ENCODE data around the gene NABP2. TPM values are rescaled to one million over a fixed set of nuclear protein-coding genes. Genes with fewer than 3 reads are reported as not detected.

The NABP2 gene
- total RNA-seq, 1 experiment from 2014 or later: 42.7 TPM

- TF ChIP-seq, protein P1, sequence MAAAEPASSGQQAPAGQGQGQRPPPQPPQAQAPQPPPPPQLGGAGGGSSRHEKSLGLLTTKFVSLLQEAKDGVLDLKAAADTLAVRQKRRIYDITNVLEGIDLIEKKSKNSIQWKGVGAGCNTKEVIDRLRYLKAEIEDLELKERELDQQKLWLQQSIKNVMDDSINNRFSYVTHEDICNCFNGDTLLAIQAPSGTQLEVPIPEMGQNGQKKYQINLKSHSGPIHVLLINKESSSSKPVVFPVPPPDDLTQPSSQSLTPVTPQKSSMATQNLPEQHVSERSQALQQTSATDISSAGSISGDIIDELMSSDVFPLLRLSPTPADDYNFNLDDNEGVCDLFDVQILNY (CRISPR knock-in tag; IDR thresholded peaks at IDR 0.05): 0 out of 2 replicates have a peak, but pooled peaks have one; percentile 43
- no peak for TF ChIP-seq TP53 (CRISPR knock-in tag; IDR thresholded peaks at IDR 0.05)
Measured at GRCh38 chr12:56189099-56189917, 34.8 kb upstream of the NABP2 start, which contains the start of gene SMARCC2 (continued).

DNA sequence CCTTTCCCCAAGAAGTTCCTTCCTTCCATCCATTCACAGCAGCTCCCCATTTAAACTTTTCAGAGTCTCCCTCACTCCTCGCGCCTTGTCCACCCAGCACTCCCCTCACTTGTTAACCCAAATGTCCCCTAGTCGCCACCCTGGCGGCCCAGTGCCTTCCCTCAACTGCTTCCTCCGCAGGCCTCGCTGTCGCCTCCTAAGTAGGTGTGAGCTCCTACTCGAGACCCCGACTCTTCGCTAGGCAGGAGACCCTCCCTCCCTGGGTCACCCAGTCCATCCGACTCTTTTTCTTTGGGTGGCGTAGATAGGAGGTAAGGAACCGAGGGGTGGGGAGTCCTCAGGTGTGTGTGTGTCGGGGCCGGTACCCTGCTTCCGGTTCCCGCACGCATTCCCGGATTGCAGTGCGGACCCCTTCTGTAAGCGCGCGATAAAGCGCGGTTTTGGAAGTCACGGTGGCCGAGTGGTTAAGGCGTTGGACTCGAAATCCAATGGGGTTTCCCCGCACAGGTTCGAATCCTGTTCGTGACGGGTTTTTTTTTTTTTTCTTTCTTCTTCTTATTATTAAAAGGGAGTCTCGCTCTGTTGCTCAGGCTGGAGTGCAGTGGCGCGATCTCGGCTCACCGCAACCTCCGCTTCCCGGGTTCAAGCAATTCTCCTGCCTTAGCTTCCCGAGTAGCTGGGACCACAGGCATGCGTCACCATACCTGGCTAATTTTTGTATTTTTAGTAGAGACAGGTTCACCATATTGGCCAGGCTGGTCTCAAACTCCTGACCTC lies 34.0 kb upstream of the NABP2 start:
- ChIA-PET CTCF (interaction anchor here (0.7 to 5.2 kb wide), 57 partner anchors 9 to 453 kb away, joined by 3 to 95 read pairs (median 5); partner anchors contain the start of genes ANKRD52, CNPY2, COQ10A and ERBB3), POLR2A (interaction anchor here (0.6 to 3.3 kb wide), 21 partner anchors 9 to 921 kb away, joined by 3 to 30 read pairs (median 4); partner anchors contain the start of genes ANKRD52, CNPY2, COQ10A and ERBB3)
- H3K27me3 Mint-ChIP-seq (ENCODE audit: low read depth): peaks cover 3% of the 10 kb centered on the region; the same call in 1 of the 2 replicates
- peak; percentile 54 for ATAC-seq
- H3K4me3 Mint-ChIP-seq: peak overlapping the region; percentile 99
- H3K4me1 Mint-ChIP-seq: peaks cover 30% of the 10 kb centered on the region
- no peaks in the 10 kb centered on the region for H3K9me3 Mint-ChIP-seq
- H3K36me3 Mint-ChIP-seq: peaks cover 19% of the 10 kb centered on the region
- H3K27ac Mint-ChIP-seq: peak overlapping the region; percentile 96
- DNase-seq (ENCODE audit: low spot score): peak; percentile 96
- TF ChIP-seq NR1H2 (CRISPR knock-in tag; IDR thresholded peaks at IDR 0.05) (0 out of 2 replicates have a peak, but pooled peaks have one; percentile 27), ETV6 (CRISPR knock-in tag; IDR thresholded peaks at IDR 0.05) (no peak), ZNF121 (CRISPR knock-in tag; IDR thresholded peaks at IDR 0.05) (peak; percentile 87), CREM (CRISPR knock-in tag; IDR thresholded peaks at IDR 0.05) (peak; percentile 62; the same call in 1 of the 2 replicates), GABPB1 (CRISPR knock-in tag; IDR thresholded peaks at IDR 0.05) (0 out of 2 replicates have a peak, but pooled peaks have one; percentile 66), HMGXB4 (CRISPR knock-in tag; IDR thresholded peaks at IDR 0.05) (peak; percentile 72), FOXP4 (CRISPR knock-in tag; IDR thresholded peaks at IDR 0.05) (peak; percentile 69; the same call in 1 of the 2 replicates), MAX (CRISPR knock-in tag; IDR thresholded peaks at IDR 0.05) (peak; percentile 33; the same call in 1 of the 2 replicates), RELA (CRISPR knock-in tag; IDR thresholded peaks at IDR 0.05; ENCODE audit: borderline replicate concordance) (no peak), FOXP1 (CRISPR knock-in tag; IDR thresholded peaks at IDR 0.05; ENCODE audit: borderline replicate concordance) (peak; percentile 36; the same call in 1 of the 2 replicates), SP1 (CRISPR knock-in tag; conservative IDR thresholded peaks at IDR 0.05) (peak; percentile 37; the same call in 1 of the 2 replicates), ATF3 (CRISPR knock-in tag; conservative IDR thresholded peaks at IDR 0.05) (no peak), FOXK1 (CRISPR knock-in tag; IDR thresholded peaks at IDR 0.05) (0 out of 2 replicates have a peak, but pooled peaks have one; percentile 36), MYBL2 (CRISPR knock-in tag; IDR thresholded peaks at IDR 0.05) (no peak), ATF1 (CRISPR knock-in tag; IDR thresholded peaks at IDR 0.05) (0 out of 2 replicates have a peak, but pooled peaks have one; percentile 37), ATF6 (CRISPR knock-in tag; IDR thresholded peaks at IDR 0.05) (no peak)
- TF ChIP-seq, protein P2, sequence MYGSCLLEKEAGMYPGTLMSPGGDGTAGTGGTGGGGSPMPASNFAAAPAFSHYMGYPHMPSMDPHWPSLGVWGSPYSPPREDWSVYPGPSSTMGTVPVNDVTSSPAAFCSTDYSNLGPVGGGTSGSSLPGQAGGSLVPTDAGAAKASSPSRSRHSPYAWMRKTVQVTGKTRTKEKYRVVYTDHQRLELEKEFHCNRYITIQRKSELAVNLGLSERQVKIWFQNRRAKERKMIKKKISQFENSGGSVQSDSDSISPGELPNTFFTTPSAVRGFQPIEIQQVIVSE (CRISPR knock-in tag; IDR thresholded peaks at IDR 0.05; ENCODE audit: borderline replicate concordance): no peak
- TF ChIP-seq, protein P3, sequence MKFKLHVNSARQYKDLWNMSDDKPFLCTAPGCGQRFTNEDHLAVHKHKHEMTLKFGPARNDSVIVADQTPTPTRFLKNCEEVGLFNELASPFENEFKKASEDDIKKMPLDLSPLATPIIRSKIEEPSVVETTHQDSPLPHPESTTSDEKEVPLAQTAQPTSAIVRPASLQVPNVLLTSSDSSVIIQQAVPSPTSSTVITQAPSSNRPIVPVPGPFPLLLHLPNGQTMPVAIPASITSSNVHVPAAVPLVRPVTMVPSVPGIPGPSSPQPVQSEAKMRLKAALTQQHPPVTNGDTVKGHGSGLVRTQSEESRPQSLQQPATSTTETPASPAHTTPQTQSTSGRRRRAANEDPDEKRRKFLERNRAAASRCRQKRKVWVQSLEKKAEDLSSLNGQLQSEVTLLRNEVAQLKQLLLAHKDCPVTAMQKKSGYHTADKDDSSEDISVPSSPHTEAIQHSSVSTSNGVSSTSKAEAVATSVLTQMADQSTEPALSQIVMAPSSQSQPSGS (CRISPR knock-in tag; IDR thresholded peaks at IDR 0.05; ENCODE audit: borderline replicate concordance, low read depth): no peak
- TF ChIP-seq, protein P1 (CRISPR knock-in tag; IDR thresholded peaks at IDR 0.05): 0 out of 2 replicates have a peak, but pooled peaks have one; percentile 21

Data from WTC11 (cell line).